Tibial nerve (tissue), 4 donors: Measurements from ENCODE around the gene SERINC3.

Experiments
- EP300 ChIP-seq, 2 donors: sonication (generic); formaldehyde crosslinking; IDR thresholded peaks; one replicate each; pipeline ENCODE4 v1.6.1; 2017; ENCODE audit warnings: antibody characterized with exemption in 2 of 2, mild to moderate bottlenecking in 1 of 2
- POLR2A ChIP-seq, 2 donors: fragments of 450-650 bp; IDR thresholded peaks; one replicate each; pipeline ENCODE4 v1.6.1; 2017; ENCODE audit warnings: antibody characterized with exemption in 2 of 2, mild to moderate bottlenecking in 2 of 2, moderate library complexity in 2 of 2
- TF ChIP-seq, protein P1 (sequence below), 5 experiments: fragments of 200-600 bp in 3 of 5; fragments of 450-650 bp in 2 of 5; sonication (generic) in 3 of 5; IDR thresholded peaks; one replicate each; pipeline ENCODE4 v1.5.1; 2016 to 2019; ENCODE audit warnings: antibody characterized with exemption in 5 of 5, mild to moderate bottlenecking in 3 of 5, moderate library complexity in 2 of 5

DNA sequence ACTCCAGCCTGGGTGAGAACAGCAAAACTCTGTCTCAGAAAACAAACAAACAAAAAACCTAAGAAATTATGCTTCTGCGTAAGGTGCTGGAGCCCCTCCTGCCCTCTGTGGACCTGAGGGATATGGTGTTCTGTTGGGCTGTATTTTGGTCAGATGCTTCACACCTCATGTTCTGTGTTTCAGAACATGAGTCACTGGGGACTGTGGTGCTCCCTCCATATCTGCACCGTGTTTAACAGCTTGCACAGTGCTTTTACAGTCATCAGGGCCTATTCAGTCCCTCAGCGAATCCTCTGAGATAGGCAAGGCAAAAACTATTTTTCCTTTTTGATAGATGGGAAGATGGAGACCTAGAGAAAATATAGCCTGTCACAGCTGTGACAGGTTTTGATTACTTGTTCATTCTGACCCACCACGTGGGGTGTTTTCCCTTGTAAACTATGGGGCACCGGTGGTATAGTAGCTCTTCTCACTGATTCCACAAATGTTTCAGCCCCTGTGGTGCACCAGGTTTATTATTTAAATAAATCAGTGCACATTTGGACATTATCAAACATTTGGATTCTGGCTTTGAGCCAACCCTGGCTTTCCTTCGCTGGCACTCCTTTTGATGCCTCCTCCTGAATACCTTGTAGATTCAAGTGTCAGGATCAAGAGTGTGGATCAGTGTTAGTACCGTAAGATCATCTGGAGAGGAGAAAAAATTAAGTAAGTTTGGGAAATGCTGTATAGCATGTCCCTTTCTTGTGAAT lies 36.6 kb downstream of the SERINC3 start:
- TF ChIP-seq EP300 (IDR thresholded peaks at IDR 0.05) = no peak
- TF ChIP-seq, protein P1, sequence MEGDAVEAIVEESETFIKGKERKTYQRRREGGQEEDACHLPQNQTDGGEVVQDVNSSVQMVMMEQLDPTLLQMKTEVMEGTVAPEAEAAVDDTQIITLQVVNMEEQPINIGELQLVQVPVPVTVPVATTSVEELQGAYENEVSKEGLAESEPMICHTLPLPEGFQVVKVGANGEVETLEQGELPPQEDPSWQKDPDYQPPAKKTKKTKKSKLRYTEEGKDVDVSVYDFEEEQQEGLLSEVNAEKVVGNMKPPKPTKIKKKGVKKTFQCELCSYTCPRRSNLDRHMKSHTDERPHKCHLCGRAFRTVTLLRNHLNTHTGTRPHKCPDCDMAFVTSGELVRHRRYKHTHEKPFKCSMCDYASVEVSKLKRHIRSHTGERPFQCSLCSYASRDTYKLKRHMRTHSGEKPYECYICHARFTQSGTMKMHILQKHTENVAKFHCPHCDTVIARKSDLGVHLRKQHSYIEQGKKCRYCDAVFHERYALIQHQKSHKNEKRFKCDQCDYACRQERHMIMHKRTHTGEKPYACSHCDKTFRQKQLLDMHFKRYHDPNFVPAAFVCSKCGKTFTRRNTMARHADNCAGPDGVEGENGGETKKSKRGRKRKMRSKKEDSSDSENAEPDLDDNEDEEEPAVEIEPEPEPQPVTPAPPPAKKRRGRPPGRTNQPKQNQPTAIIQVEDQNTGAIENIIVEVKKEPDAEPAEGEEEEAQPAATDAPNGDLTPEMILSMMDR (IDR thresholded peaks at IDR 0.05) = no peak
- TF ChIP-seq POLR2A (IDR thresholded peaks at IDR 0.05) = no peak
